HEK293T (cell line): ENCODE results near the gene ACP4.

ENCODE experiments used
- CTCF ChIA-PET: fragments of 350-600 bp; formaldehyde crosslinking; extraction: SDS; loops from one replicate; lab custom pipeline; 2021; ENCODE audit warnings: antibody characterized with exemption, inconsistent platforms; lab: Yijun Ruan, JAX
- POLR2A ChIA-PET: fragments of 350-600 bp; formaldehyde crosslinking; extraction: SDS; loops from one replicate; lab custom pipeline; 2020; ENCODE audit warnings: antibody characterized with exemption, inconsistent platforms; lab: Yijun Ruan, JAX
- DNase-seq: peaks from one replicate; pipeline ENCODE4 v3.0.0; 2012; ENCODE audit warnings: mixed read lengths; ENCODE audit errors: extremely low spot score
- ARNT ChIP-seq: fragments of 450-650 bp; IDR thresholded peaks from 2 replicates; pipeline ENCODE4 v1.6.1; 2017; ENCODE audit warnings: mild to moderate bottlenecking
- BHLHE40 ChIP-seq: fragments of 450-650 bp; IDR thresholded peaks from 2 replicates; pipeline ENCODE4 v1.6.1; 2016; ENCODE audit warnings: mild to moderate bottlenecking, moderate library complexity, borderline replicate concordance
- CTBP1 ChIP-seq: fragments of 450-650 bp; IDR thresholded peaks from 2 replicates; pipeline ENCODE4 v1.6.1; 2016; ENCODE audit warnings: borderline replicate concordance
- ELF4 ChIP-seq: fragments of 450-650 bp; IDR thresholded peaks from 2 replicates; pipeline ENCODE4 v1.6.1; 2017; ENCODE audit warnings: antibody characterized with exemption
- FOXA1 ChIP-seq: fragments of 450-650 bp; IDR thresholded peaks from 2 replicates; pipeline ENCODE4 v1.6.1; 2016; ENCODE audit warnings: mild to moderate bottlenecking
- FOXK2 ChIP-seq: fragments of 450-650 bp; IDR thresholded peaks from 2 replicates; pipeline ENCODE4 v1.6.1; 2016; ENCODE audit warnings: mild to moderate bottlenecking
- FOXM1 ChIP-seq: fragments of 450-650 bp; IDR thresholded peaks from 2 replicates; pipeline ENCODE4 v1.6.1; 2017; ENCODE audit warnings: mild to moderate bottlenecking, borderline replicate concordance
- HDGF ChIP-seq: fragments of 450-650 bp; IDR thresholded peaks from 2 replicates; pipeline ENCODE4 v1.6.1; 2017; ENCODE audit warnings: antibody characterized with exemption, borderline replicate concordance
- L3MBTL2 ChIP-seq: fragments of 450-650 bp; conservative IDR thresholded peaks from 2 replicates; pipeline ENCODE4 v1.6.1; 2016; ENCODE audit warnings: mild to moderate bottlenecking
- LEF1 ChIP-seq: fragments of 450-650 bp; IDR thresholded peaks from 2 replicates; pipeline ENCODE4 v1.6.1; 2017; ENCODE audit warnings: mild to moderate bottlenecking, borderline replicate concordance
- NFRKB ChIP-seq: fragments of 450-650 bp; IDR thresholded peaks from 2 replicates; pipeline ENCODE4 v1.6.1; 2016; ENCODE audit warnings: mild to moderate bottlenecking, moderate library complexity
- SP1 ChIP-seq: fragments of 450-650 bp; IDR thresholded peaks from 2 replicates; pipeline ENCODE4 v1.6.1; 2017
- SUZ12 ChIP-seq: fragments of 450-650 bp; IDR thresholded peaks from 2 replicates; pipeline ENCODE4 v1.6.1; 2016; ENCODE audit warnings: mild to moderate bottlenecking
- TARDBP ChIP-seq: fragments of 450-650 bp; IDR thresholded peaks from 2 replicates; pipeline ENCODE4 v1.6.1; 2016
- ZNF384 ChIP-seq: fragments of 450-650 bp; IDR thresholded peaks from 2 replicates; pipeline ENCODE4 v1.6.1; 2016
- TF ChIP-seq, protein P1 (sequence below): fragments of 450-650 bp; IDR thresholded peaks from 2 replicates; pipeline ENCODE4 v1.6.1; 2016

ACP4 gene

DNA sequence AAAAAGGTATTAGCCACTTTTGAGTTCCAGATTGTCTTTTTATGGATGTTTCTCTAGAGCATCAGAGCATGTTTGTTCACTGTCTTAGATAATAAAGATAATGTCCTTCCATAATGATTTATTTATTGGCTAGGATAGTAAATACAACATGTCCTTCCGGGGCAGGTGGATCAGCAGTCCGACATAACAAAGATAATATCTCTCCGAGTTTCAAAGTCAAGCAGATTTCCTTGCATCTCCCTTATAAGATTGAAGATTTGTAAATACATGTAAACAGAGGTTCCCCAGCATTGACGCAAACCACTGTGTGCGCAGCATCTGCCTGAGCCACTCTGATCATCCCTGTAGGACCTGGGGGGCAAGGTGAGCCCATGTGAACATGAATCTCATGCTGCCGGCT is 51.9 kb downstream of the ACP4 start:
- TF ChIP-seq FOXM1 (no peak), SUZ12 (no peak), ARNT (no peak), L3MBTL2 (no peak), LEF1 (no peak), SP1 (no peak), CTBP1 (no peak), FOXK2 (no peak), HDGF (no peak), NFRKB (no peak), FOXA1 (no peak), TARDBP (no peak)
- TF ChIP-seq, protein P1, sequence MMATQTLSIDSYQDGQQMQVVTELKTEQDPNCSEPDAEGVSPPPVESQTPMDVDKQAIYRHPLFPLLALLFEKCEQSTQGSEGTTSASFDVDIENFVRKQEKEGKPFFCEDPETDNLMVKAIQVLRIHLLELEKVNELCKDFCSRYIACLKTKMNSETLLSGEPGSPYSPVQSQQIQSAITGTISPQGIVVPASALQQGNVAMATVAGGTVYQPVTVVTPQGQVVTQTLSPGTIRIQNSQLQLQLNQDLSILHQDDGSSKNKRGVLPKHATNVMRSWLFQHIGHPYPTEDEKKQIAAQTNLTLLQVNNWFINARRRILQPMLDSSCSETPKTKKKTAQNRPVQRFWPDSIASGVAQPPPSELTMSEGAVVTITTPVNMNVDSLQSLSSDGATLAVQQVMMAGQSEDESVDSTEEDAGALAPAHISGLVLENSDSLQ, result no peak
- POLR2A ChIA-PET, result no interaction called here
- DNase-seq, result no peak
- CTCF ChIA-PET, result no interaction called here

- DNase-seq, result no peak
- CTCF ChIA-PET, result no interaction called here
- POLR2A ChIA-PET, result no interaction called here
- TF ChIP-seq ZNF384 (no peak), CTBP1 (no peak), LEF1 (no peak), FOXK2 (no peak), ELF4 (no peak), SUZ12 (no peak), BHLHE40 (no peak), FOXM1 (no peak), NFRKB (no peak), SP1 (no peak), L3MBTL2 (no peak), FOXA1 (no peak), TARDBP (no peak), ARNT (no peak), HDGF (no peak)
- TF ChIP-seq, protein P1, result no peak
Measured at GRCh38 chr19:50843205-50843604, 53.0 kb downstream of the ACP4 start.

DNA sequence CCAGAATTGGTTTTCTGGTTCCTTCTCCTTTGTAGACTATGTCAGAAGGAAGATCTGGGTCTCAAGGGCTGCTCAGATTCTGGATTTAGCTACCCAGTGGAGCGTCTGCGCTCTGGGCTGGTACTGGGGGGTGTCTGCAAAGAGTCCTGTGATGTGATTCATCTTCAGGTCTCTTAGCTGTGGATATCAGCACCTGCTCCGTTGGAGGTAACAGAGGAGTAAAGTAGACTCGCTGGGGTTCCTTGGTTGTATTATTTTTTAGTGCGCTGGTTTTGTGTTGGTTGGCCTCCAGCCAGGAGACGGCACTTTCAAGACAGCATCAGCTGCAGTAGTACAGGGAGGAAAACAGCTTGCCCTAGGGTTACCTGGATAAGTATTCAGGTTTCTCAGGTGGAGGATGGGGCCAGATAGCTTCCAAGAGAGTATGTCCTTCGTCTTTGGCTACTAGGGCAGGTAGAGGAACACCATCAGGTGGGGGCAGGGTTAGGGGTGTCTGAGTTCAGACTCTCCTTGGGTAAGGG is 53.5 kb downstream of the ACP4 start:
- TF ChIP-seq BHLHE40 (no peak), FOXK2 (no peak), NFRKB (no peak), FOXM1 (no peak), ELF4 (no peak), ARNT (no peak), CTBP1 (no peak)
- TF ChIP-seq, protein P1, result no peak
- POLR2A ChIA-PET, result no interaction called here
- CTCF ChIA-PET, result no interaction called here
- DNase-seq, result no peak

- no peak for DNase-seq
- CTCF ChIA-PET, result no interaction called here
- TF ChIP-seq HDGF (no peak), ELF4 (no peak), NFRKB (no peak), ZNF384 (no peak), FOXM1 (no peak), LEF1 (no peak), ARNT (no peak), BHLHE40 (no peak), SP1 (no peak), FOXA1 (no peak), CTBP1 (no peak), TARDBP (no peak), L3MBTL2 (no peak)
- TF ChIP-seq, protein P1, result no peak
- POLR2A ChIA-PET, result no interaction called here
Measured at GRCh38 chr19:50844296-50844935, 54.2 kb downstream of the ACP4 start.
